ENCODE results near the gene PTGDR2. TPM values are rescaled to one million over a fixed set of nuclear protein-coding genes. Genes with fewer than 3 reads are reported as not detected.
A peak's percentile ranks its signal among the peaks of the same experiment; 100 is the strongest.

Gene PTGDR2
- total and polyA plus RNA-seq, 9 of the 15 experiments (the other 6 are each of a cell fraction or from before 2014, with no cell fraction given), result 0.51 to 2.6 (median 1.6) TPM

GRCh38 chr11:60848714-60849151, 7.0 kb downstream of the PTGDR2 start (continued):
- TF ChIP-seq CTBP1 (IDR thresholded peaks at IDR 0.05; ENCODE audit: borderline replicate concordance) (0 out of 2 replicates have a peak, but pooled peaks have one; percentile 24), PHF8 (IDR thresholded peaks at IDR 0.05; ENCODE audit: borderline replicate concordance, low read length) (no peak), MYNN (IDR thresholded peaks at IDR 0.05) (0 out of 2 replicates have a peak, but pooled peaks have one; percentile 31), MYNN (CRISPR knock-in tag; IDR thresholded peaks at IDR 0.05) (no peak), BHLHE40 (IDR thresholded peaks at IDR 0.05; ENCODE audit: low read length) (peak; percentile 42; the same call in 1 of the 2 replicates), UBTF (IDR thresholded peaks at IDR 0.05; ENCODE audit: borderline replicate concordance in 1 of 2, low read depth in 2 of 2, low read length in 2 of 2) (peak in 1 of 2 experiments; percentile 74; a peak in 1 of 4 replicates), NFE2L1 (tag; IDR thresholded peaks at IDR 0.05; ENCODE audit: borderline replicate concordance, low read depth) (no peak), HMG20A (CRISPR knock-in tag; conservative IDR thresholded peaks at IDR 0.05) (no peak), PURB (CRISPR knock-in tag; IDR thresholded peaks at IDR 0.05; ENCODE audit: low read depth) (no peak), ZMIZ1 (IDR thresholded peaks at IDR 0.05; ENCODE audit: low read depth in 2 of 2, low read length in 2 of 2) (0 out of 4 replicates have a peak, but pooled peaks of 1 of the 2 experiments have one; percentile 54), RBM15 (IDR thresholded peaks at IDR 0.05; ENCODE audit: insufficient read depth, low read length) (no peak), HOMEZ (CRISPR knock-in tag; IDR thresholded peaks at IDR 0.05) (no peak), MEIS2 (IDR thresholded peaks at IDR 0.05; ENCODE audit: partially characterized antibody) (peak; percentile 62), ARID1B (IDR thresholded peaks at IDR 0.05) (peak; percentile 54)
- TF ChIP-seq, protein P1, sequence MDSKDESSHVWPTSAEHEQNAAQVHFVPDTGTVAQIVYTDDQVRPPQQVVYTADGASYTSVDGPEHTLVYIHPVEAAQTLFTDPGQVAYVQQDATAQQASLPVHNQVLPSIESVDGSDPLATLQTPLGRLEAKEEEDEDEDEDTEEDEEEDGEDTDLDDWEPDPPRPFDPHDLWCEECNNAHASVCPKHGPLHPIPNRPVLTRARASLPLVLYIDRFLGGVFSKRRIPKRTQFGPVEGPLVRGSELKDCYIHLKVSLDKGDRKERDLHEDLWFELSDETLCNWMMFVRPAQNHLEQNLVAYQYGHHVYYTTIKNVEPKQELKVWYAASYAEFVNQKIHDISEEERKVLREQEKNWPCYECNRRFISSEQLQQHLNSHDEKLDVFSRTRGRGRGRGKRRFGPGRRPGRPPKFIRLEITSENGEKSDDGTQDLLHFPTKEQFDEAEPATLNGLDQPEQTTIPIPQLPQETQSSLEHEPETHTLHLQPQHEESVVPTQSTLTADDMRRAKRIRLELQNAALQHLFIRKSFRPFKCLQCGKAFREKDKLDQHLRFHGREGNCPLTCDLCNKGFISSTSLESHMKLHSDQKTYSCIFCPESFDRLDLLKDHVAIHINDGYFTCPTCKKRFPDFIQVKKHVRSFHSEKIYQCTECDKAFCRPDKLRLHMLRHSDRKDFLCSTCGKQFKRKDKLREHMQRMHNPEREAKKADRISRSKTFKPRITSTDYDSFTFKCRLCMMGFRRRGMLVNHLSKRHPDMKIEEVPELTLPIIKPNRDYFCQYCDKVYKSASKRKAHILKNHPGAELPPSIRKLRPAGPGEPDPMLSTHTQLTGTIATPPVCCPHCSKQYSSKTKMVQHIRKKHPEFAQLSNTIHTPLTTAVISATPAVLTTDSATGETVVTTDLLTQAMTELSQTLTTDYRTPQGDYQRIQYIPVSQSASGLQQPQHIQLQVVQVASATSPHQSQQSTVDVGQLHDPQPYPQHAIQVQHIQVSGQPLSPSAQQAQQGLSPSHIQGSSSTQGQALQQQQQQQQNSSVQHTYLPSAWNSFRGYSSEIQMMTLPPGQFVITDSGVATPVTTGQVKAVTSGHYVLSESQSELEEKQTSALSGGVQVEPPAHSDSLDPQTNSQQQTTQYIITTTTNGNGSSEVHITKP (IDR thresholded peaks at IDR 0.05; ENCODE audit: partially characterized antibody), result peak; percentile 2

Data from K562 (cell line).